Kidney (tissue), 14 donors: ENCODE measurements around the gene DTNB. TPM values are rescaled to one million over a fixed set of nuclear protein-coding genes. Genes with fewer than 3 reads are reported as not detected.

Source experiments
- DNase-seq, 5 donors: peaks; one replicate each; pipeline ENCODE4 v3.0.0-alpha.2; 2013 to 2020
- FAIRE-seq: peaks from 2 replicates; lab custom pipeline; 2012; peaks lifted over from hg19 to GRCh38; lab: Jason Lieb, UNC
- H3K27ac ChIP-seq, 2 donors: one replicate each; pipeline ENCODE4 v1.7.0; 2013; ENCODE audit warnings: low read depth in 2 of 2, low read length in 2 of 2, inconsistent platforms in 1 of 2
- H3K27me3 ChIP-seq: one replicate; pipeline ENCODE4 v1.7.1; 2013; ENCODE audit warnings: low read length, inconsistent platforms; ENCODE audit not compliant: control insufficient read depth, insufficient read depth
- H3K36me3 ChIP-seq, 3 donors: one replicate each; pipeline versions ENCODE4 v1.7.0 to v1.7.1; 2013; ENCODE audit warnings: low read length in 3 of 3, control low read depth in 1 of 3, inconsistent platforms in 1 of 3; ENCODE audit not compliant: insufficient read depth in 3 of 3, control insufficient read depth in 2 of 3
- H3K4me1 ChIP-seq, 3 donors: one replicate each; pipeline versions ENCODE4 v1.7.0 to v1.7.1; 2013; ENCODE audit warnings: low read length in 3 of 3, inconsistent platforms in 1 of 3, low read depth in 1 of 3; ENCODE audit not compliant: control insufficient read depth in 2 of 3, insufficient read depth in 2 of 3
- H3K4me3 ChIP-seq, 3 donors: one replicate each; pipeline versions ENCODE4 v1.7.0 to v1.8.1; 2013; ENCODE audit warnings: low read length in 3 of 3, control low read depth in 1 of 3, inconsistent platforms in 1 of 3
- H3K9ac ChIP-seq, 3 donors: one replicate each; pipeline versions ENCODE4 v1.7.0 to v1.7.1; 2013; ENCODE audit warnings: low read length in 3 of 3, control low read depth in 1 of 3, inconsistent platforms in 1 of 3
- H3K9me3 ChIP-seq, 3 donors: one replicate each; pipeline versions ENCODE4 v1.7.0 to v1.7.1; 2013; ENCODE audit warnings: low read length in 3 of 3, control low read depth in 1 of 3, inconsistent platforms in 1 of 3; ENCODE audit not compliant: control insufficient read depth in 2 of 3, insufficient read depth in 1 of 3
- CTCF ChIP-seq: IDR thresholded peaks from 3 replicates; pipeline ENCODE4 v1.5.1; 2012; ENCODE audit warnings: mild to moderate bottlenecking, moderate library complexity, borderline replicate concordance; ENCODE audit not compliant: insufficient read depth; ENCODE audit errors: extremely low read depth
- intact Hi-C: fragments of 100-400 bp; cut with DNase I; formaldehyde crosslinking; loops from one replicate; pipeline ENCODE4 v1.11.1; 2022
- polyA plus RNA-seq: library from polyadenylated mRNA; stranded (reverse); fragments of 350-450 nt; fragmentation: Illumina TruSeq; extraction: RNeasy Lipid Tissue Mini Kit (QIAGEN cat#74804); gene quantifications from one replicate; pipeline ENCODE4 v1.2.3, GENCODE V29; 2014; ENCODE audit warnings: low read depth, low replicate concordance; ENCODE audit not compliant: insufficient read depth
- total RNA-seq: library from RNA; stranded (reverse); fragmentation: NEBNext Ultra II Directional; extraction: Animal tissue kit (Norgen Biotek cat#: 25700); gene quantifications from one replicate; pipeline ENCODE4 v1.2.1, GENCODE V29; 2021
- donor health status: control.
- donor health status: control.
- donor health status: control.
- donor health status: control.
- donor health status: control.
- donor health status: DM: yes; HTN: yes; CAD: no.
- donor health status: Normal renal cell carcinoma (clear cell type).

The DTNB gene
- total and polyA plus RNA-seq, 2 donors from 2014 or later, result 23.0 to 28.1 TPM

GRCh38 chr2:25376750-25377621 lies 296.4 kb downstream of the DTNB start:
- Histone ChIP-seq H3K9me3 (no peaks in the 10 kb centered on the region), H3K36me3 (no peaks in the 10 kb centered on the region), H3K4me1 (peaks cover 0 to 20% (median 7%) of the 10 kb centered on the region in 3 donors), H3K27me3 (no peaks in the 10 kb centered on the region), H3K9ac (peak overlapping the region in 1 of 3 donors; percentile 62), H3K4me3 (peak overlapping the region; percentile 1 to 49 (median 45)), H3K27ac (peak overlapping the region; percentile 27 to 35)
- DNase-seq, result peak; percentile 92 to 96 (median 94)
- FAIRE-seq, result no peak
- peak; percentile 85 for TF ChIP-seq CTCF
- intact Hi-C loops, result no loop called here

- Histone ChIP-seq H3K9me3 (no peaks in the 10 kb centered on the region), H3K4me1 (peaks cover 0 to 20% (median 7%) of the 10 kb centered on the region in 3 donors), H3K4me3 (peak overlapping the region in 1 of 3 donors; percentile 49), H3K9ac (peak overlapping the region in 1 of 3 donors; percentile 35), H3K27ac (peak overlapping the region in 1 of 2 donors; percentile 35), H3K36me3 (no peaks in the 10 kb centered on the region), H3K27me3 (no peaks in the 10 kb centered on the region)
- TF ChIP-seq CTCF, result no peak
- FAIRE-seq (no peak), DNase-seq (peak in 1 of 5 donors; percentile 61)
- intact Hi-C loops, result no loop called here
Observed at GRCh38 chr2:25375989-25376545, 297.3 kb downstream of the DTNB start.

GRCh38 chr2:25375371-25375988 lies 297.9 kb downstream of the DTNB start:
- Histone ChIP-seq H3K4me1 (peaks cover 0 to 20% (median 7%) of the 10 kb centered on the region in 3 donors), H3K9ac (no peak overlapping the region), H3K36me3 (no peaks in the 10 kb centered on the region), H3K4me3 (no peak overlapping the region), H3K9me3 (no peaks in the 10 kb centered on the region), H3K27ac (no peak overlapping the region), H3K27me3 (no peaks in the 10 kb centered on the region)
- no peak for DNase-seq
- FAIRE-seq, result no peak
- TF ChIP-seq CTCF, result no peak
- intact Hi-C loops, result no loop called here
